Measurements from ENCODE around the gene GCHFR. TPM values are rescaled to one million over a fixed set of nuclear protein-coding genes. Genes with fewer than 3 reads are reported as not detected.

The GCHFR gene
- total RNA-seq, 2 donors from 2014 or later, result 26.4 to 43.6 TPM

DNA sequence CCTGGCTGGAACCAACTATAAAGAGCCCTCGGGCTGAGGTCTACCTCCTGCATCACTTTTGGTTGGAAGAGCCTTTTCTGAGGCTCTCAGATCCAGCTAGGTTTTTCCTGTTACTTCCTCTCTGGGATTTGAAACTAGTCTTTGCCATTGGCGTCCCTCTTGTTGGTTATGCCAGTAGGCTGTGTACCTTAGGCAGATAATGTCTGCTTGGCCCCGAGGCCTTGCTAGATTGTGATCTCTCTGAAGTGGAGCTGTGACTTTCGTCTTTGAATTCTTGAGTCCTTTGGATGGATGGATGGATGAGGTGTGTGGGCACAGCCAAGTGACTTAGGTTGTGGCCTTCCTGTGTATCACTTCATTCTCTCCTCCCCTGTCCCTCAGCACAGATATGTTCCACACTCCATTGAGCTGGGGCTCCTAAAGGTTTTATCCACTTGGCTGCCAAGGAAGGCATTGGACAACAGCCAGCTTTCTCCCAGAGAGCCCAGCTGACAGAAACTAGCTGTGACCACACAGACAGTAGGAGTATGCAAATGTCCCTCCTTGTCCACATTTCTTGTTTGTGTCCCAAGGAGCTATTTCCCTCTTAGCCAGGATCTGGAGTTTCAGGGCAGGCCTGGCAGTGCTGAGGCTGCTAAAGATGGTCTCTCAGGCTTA is 51.3 kb downstream of the GCHFR start:
- Histone ChIP-seq H3K27ac (no peak overlapping the region), H3K4me3 (no peak overlapping the region), H3K4me1 (no peaks in the 10 kb centered on the region), H3K36me3 (replicated peaks in 1 of 2; ENCODE audit: insufficient read depth in 1 of 2, low read depth in 2 of 2) (peaks cover 0 to 5% of the 10 kb centered on the region in 2 donors), H3K9me3 (no peaks in the 10 kb centered on the region), H3K27me3 (no peaks in the 10 kb centered on the region)
- WGBS, 2 donors, result 40 to 61% methylated on average over 4 of the region's 4 CpGs
- ATAC-seq (no peak), DNase-seq (peak in 3 of 4 donors; percentile 9 to 50 (median 32))
- intact Hi-C loops (cut with DNase I), result no loop called here
- no peak for TF ChIP-seq POLR2A (IDR thresholded peaks at IDR 0.05)
- TF ChIP-seq, protein P1, sequence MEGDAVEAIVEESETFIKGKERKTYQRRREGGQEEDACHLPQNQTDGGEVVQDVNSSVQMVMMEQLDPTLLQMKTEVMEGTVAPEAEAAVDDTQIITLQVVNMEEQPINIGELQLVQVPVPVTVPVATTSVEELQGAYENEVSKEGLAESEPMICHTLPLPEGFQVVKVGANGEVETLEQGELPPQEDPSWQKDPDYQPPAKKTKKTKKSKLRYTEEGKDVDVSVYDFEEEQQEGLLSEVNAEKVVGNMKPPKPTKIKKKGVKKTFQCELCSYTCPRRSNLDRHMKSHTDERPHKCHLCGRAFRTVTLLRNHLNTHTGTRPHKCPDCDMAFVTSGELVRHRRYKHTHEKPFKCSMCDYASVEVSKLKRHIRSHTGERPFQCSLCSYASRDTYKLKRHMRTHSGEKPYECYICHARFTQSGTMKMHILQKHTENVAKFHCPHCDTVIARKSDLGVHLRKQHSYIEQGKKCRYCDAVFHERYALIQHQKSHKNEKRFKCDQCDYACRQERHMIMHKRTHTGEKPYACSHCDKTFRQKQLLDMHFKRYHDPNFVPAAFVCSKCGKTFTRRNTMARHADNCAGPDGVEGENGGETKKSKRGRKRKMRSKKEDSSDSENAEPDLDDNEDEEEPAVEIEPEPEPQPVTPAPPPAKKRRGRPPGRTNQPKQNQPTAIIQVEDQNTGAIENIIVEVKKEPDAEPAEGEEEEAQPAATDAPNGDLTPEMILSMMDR (IDR thresholded peaks at IDR 0.05), result no peak

Small RNAs within 50 kb of the gene (small RNA-seq; reads per million reads assigned to genes)
- not detected for gene SUMO2P15

Other genes with a start within 250 kb of the GCHFR start
- gene CCDC32, start 199.0 kb upstream of the GCHFR start, total RNA-seq, result 10 to 100 TPM in 1 of 2 donors, 1 to 10 TPM in 1; 7.6 to 21.0 TPM
- gene RPUSD2, start 194.8 kb upstream of the GCHFR start, total RNA-seq, result 1 to 10 TPM; 3.1 to 7.3 TPM
- not detected for gene KNL1, start 169.8 kb upstream of the GCHFR start, total RNA-seq
- 1 to 10 TPM in 1 of 2 donors, not detected in 1; 2.3 TPM for gene RAD51, start 68.9 kb upstream of the GCHFR start, total RNA-seq
- gene RMDN3, start 8.8 kb upstream of the GCHFR start, total RNA-seq, result 10 to 100 TPM; 17.6 to 23.7 TPM
- gene C15orf62, start 5.9 kb downstream of the GCHFR start, total RNA-seq, result under 1 TPM in 1 of 2 donors, not detected in 1; 0.26 TPM
- gene ZFYVE19, start 43.0 kb downstream of the GCHFR start, total RNA-seq, result 10 to 100 TPM; 27.0 to 29.3 TPM
- 10 to 100 TPM; 18.7 to 36.6 TPM for gene DNAJC17, start 43.4 kb downstream of the GCHFR start, total RNA-seq
- gene PPP1R14D, start 64.6 kb downstream of the GCHFR start, total RNA-seq, result not detected
- gene SPINT1, start 80.0 kb downstream of the GCHFR start, total RNA-seq, result 100 to 1,000 TPM; 110 to 134 TPM
- 1 to 10 TPM; 6.2 to 6.3 TPM for gene RHOV, start 110.2 kb downstream of the GCHFR start, total RNA-seq
- 10 to 100 TPM; 10.9 to 14.8 TPM for gene VPS18, start 130.4 kb downstream of the GCHFR start, total RNA-seq
- gene DLL4, start 165.3 kb downstream of the GCHFR start, total RNA-seq, result 1 to 10 TPM in 1 of 2 donors, under 1 TPM in 1; 0.33 to 3.6 TPM
- gene CHAC1, start 189.4 kb downstream of the GCHFR start, total RNA-seq, result 1 to 10 TPM; 4.0 to 4.7 TPM